ENCODE results near the gene TLCD5.

Gene TLCD5

GRCh38 chr11:120324932-120325810 is at the start of gene TLCD5:
TSS of gene TLCD5 (plus strand) at chr11:120325299. CDS start at chr11:120327442, 2,143 bp downstream.
- peak; percentile 75 for DNase-seq

DNA sequence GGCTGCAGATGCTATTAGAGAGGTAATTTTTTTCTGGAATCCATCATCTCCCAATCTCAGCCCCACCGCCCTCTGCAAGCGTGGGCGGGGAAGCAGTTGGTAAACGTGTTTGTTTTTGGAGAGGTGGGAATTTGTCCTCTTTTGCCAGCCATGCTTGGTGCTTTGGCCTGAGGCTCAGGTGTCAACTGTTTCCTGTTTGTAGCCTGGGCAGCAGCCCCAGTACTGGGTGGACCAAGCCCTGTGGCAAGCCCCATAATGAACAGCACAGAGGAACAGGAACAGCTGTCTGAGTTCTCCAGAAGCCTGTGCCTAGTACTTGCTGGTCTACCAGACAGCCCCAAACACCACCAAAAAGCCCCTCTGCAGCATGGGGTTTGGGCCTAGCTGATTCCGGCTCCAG is 45.6 kb upstream of the TLCD5 start:
- no peak for DNase-seq

GRCh38 chr11:120280600-120281051 is 44.5 kb upstream of the TLCD5 start:
- no peak for DNase-seq

DNA sequence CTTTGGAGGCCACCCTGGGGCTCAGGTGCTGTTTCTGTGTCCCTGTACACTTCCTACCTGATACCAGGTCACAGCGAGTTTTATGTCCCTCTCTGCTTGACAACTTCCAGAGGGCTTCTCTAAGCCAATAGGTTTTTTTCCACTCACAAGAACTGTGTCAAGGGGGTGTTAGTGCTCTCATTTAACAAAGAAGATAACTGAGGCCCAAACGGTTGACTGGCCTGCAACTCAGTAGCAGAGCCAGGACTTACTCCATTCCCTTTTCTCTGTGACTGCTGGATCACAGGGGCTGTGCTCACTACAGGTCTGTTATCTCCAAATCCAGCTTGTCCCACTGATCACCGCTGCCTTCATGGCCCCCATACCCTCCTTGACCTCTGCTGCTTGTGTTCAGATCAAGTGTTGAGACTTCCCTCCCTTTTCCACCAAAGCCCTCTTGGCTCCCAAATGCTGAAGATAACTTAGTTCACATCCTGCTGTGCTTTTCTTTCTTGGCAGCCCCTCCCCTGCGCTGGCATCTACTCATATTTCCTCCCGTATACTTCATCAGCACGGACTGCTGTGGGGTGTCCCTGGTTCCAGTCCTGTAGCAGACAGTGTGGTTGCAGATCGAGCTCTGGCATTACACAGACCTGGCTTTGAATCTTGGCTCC is 43.8 kb upstream of the TLCD5 start:
- no peak for DNase-seq

- DNase-seq = no peak
Observed at GRCh38 chr11:120283124-120283523, 42.0 kb upstream of the TLCD5 start.

- no peak for DNase-seq
Observed at GRCh38 chr11:120284272-120284671, 40.8 kb upstream of the TLCD5 start.

DNA sequence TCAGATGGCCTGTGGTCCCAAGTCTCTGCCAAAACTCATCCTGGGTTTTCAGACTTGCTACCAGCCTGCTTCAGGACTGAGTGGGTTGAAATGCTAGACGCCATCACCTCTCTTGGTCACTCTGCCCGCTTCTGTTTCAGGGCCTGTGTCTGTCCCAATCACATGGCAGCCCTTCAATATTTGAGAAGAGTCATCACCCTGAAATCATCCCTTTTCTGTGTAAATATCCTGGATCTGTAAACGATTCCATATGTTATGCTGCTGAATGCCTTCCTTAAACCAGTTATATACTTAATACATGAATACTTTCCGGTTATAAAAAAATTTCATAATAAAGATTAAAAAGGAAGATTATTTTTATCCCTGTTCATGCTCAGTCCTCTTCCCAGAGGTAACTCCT is 39.8 kb upstream of the TLCD5 start:
- DNase-seq = no peak

DNA sequence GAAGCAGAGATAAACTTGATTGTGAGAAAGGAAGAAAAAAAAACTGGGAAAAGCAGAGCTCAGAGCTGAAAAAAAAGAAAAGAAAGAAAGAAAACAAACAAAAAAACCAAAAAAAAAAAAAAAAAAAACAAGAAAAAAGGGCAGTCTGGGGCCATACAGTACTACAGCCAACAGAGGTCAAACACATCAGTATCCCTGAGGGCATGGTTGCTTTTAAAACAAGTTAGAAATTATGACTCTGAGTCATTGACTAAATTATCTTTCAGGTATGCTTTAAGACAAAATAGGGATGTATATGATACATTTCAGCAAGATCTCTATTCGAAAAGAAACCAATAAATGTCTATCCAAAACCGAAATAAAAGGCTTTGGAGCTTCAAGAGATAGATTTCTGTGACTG is 37.1 kb upstream of the TLCD5 start:
- no peak for DNase-seq

- no peak for DNase-seq
Observed at GRCh38 chr11:120289426-120289825, 35.7 kb upstream of the TLCD5 start.

DNA sequence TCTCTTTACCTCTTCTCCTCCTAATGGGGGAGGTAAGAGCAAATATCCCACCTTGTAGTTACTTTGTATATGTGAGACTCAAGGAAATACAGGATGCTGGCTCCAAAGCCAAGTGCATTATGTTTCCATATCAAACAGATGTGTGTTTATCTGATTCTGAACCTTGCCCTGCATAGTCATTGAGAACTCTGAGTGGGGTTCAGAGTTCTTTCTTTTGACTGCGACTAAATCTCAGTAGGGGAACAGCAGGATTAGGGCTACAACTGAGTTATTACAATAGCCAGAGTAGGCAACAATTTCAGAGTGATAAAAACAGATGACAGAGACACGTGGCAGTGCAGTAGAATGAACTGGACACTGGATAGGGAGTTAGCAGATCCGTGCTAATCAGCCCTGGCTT is 34.1 kb upstream of the TLCD5 start:
- no peak for DNase-seq

GRCh38 chr11:120293038-120293800 is 31.9 kb upstream of the TLCD5 start:
- DNase-seq = no peak

GRCh38 chr11:120294096-120294495 is 31.0 kb upstream of the TLCD5 start:
- no peak for DNase-seq

DNA sequence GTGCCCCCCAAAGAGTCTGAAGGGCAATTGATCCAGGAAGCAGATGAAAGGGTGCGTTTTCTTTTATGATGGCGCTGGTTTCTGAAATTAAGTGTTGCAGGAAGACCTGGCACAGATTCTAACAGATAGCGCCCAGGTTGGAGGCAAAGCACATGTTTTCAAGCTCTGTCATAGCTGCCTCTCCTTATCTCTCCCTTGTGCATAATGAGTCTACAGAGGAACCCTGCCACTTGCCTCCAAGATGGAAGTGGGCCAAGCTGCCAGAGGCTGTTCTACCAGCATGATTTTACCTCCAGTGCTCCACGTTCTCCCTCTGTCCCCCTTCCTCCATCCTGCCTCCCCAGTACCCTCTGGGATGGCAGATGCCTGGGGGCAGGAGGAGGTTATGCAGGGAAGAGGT is 30.0 kb upstream of the TLCD5 start:
- DNase-seq = no peak

GRCh38 chr11:120296554-120296953 is 28.5 kb upstream of the TLCD5 start:
- no peak for DNase-seq

GRCh38 chr11:120298461-120298860 is 26.6 kb upstream of the TLCD5 start:
- no peak for DNase-seq

DNA sequence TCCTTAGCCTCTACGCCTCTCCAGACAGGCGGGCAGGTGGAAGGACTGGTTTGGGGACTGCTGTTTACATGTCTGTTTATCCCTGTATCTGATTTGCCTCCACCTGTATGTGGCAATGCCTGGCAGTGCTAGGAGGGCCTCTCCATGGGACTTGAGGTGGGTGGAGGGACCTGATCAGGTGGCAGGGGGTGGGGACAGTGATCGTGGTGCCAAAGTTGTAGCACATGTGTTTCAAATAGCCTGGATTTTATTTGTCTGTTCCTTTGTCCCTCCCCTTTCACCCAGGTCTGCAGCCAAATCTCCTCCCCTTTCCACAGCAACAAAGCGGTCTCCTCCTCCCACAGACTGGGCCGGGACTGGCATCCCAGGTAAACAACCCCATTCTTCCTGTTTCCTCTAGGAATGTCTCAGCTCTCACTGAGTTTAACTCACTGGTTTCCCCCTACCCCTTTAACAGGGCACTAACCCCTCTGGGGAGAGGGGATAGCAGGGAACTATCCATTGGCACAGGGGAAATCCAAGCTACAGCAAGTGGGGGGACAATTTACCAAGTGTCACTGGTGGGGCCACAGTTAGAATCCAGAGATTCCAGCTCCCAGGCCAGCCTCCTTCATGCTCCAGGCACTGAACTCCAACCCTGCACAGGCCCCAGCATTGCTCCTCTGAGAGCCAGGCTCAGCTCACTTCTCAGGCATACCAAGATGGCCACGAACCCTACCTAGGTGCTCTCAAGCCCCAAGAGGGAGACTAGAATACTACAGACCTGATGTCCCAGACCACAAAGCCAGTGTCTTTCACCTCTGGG is 22.9 kb upstream of the TLCD5 start:
- no peak for DNase-seq

GRCh38 chr11:120303004-120303637 is 22.0 kb upstream of the TLCD5 start:
- peak; percentile 70 for DNase-seq

- no peak for DNase-seq
Observed at GRCh38 chr11:120304526-120304925, 20.6 kb upstream of the TLCD5 start.

GRCh38 chr11:120305286-120305685 is 19.8 kb upstream of the TLCD5 start:
- DNase-seq = no peak

GRCh38 chr11:120306519-120307242 is 18.4 kb upstream of the TLCD5 start:
- peak; percentile 69 for DNase-seq

DNA sequence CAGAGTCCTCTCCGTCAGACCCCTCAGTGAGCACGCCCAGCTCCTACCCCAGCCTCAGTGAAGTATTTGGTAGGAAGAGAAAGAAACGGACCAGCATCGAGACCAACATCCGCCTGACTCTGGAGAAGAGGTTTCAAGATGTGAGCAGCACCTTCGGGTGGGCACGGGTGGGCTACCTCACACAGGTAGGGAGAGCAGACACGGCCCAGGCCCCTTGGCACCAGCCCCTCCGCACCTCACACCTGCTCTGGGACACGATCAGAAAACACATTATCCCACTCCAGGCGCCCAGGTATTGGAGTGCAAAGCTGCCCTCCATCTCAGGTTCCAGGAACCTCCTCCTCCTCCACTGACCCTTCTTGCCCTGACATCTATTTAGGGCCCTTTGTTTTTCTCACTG is 17.6 kb upstream of the TLCD5 start:
- DNase-seq = no peak
